ENCODE measurements around the gene LYSMD2. TPM values are rescaled to one million over a fixed set of nuclear protein-coding genes. Genes with fewer than 3 reads are reported as not detected.

LYSMD2 gene
- total RNA-seq, 4 donors from 2014 or later = 5.8 to 16.1 (median 10.6) TPM

DNA sequence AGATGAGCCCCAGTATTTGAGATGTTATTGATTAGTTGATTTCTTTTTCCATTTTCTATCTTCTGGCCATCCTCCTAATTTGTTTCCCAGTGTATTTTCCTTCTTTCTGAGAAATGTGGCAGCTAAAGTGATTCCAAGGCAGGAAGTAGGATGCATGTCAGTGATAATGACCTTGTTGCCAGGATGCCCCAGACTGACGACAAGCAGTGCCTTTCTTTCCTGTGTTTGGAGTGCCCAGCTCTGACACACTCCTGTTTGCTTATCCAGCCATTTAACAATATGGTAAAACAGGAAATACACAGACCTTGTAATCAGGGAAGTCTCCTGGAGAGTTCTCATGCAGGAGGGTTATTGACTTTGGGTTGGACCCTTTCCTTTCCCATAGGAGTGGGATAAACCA lies 34.3 kb upstream of the LYSMD2 start:
- Histone ChIP-seq H3K4me1 (no peaks in the 10 kb centered on the region), H3K9me3 (no peaks in the 10 kb centered on the region), H3K36me3 (peaks cover 0 to 11% of the 10 kb centered on the region in 2 donors), H3K27me3 (no peaks in the 10 kb centered on the region), H3K27ac (no peak overlapping the region), H3K4me3 (no peak overlapping the region)
- no peak for DNase-seq
- no peak for ATAC-seq
- in situ Hi-C loops (cut with MboI; ENCODE audit: low sequenced_read_pairs in 4 of 4) = loop anchor here (5.0 kb wide), 3 partner anchors 119 to 129 kb away; no protein-coding TSS in a partner anchor
- intact Hi-C loops (cut with DNase I; ENCODE audit: low total_unique reads) = no loop called here
- TF ChIP-seq POLR2A (IDR thresholded peaks at IDR 0.05) = no peak
- TF ChIP-seq, protein P1, sequence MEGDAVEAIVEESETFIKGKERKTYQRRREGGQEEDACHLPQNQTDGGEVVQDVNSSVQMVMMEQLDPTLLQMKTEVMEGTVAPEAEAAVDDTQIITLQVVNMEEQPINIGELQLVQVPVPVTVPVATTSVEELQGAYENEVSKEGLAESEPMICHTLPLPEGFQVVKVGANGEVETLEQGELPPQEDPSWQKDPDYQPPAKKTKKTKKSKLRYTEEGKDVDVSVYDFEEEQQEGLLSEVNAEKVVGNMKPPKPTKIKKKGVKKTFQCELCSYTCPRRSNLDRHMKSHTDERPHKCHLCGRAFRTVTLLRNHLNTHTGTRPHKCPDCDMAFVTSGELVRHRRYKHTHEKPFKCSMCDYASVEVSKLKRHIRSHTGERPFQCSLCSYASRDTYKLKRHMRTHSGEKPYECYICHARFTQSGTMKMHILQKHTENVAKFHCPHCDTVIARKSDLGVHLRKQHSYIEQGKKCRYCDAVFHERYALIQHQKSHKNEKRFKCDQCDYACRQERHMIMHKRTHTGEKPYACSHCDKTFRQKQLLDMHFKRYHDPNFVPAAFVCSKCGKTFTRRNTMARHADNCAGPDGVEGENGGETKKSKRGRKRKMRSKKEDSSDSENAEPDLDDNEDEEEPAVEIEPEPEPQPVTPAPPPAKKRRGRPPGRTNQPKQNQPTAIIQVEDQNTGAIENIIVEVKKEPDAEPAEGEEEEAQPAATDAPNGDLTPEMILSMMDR (IDR thresholded peaks at IDR 0.05 in 4 of 5, conservative IDR thresholded peaks at IDR 0.05 in 1 of 5) = no peak

- Histone ChIP-seq H3K36me3 (peaks cover 0 to 11% of the 10 kb centered on the region in 2 donors), H3K4me1 (no peaks in the 10 kb centered on the region), H3K27me3 (no peaks in the 10 kb centered on the region), H3K27ac (no peak overlapping the region), H3K4me3 (no peak overlapping the region), H3K9me3 (no peaks in the 10 kb centered on the region)
- DNase-seq (no peak), ATAC-seq (no peak)
- TF ChIP-seq POLR2A (IDR thresholded peaks at IDR 0.05) = no peak
- TF ChIP-seq, protein P1 (IDR thresholded peaks at IDR 0.05 in 4 of 5, conservative IDR thresholded peaks at IDR 0.05 in 1 of 5) = no peak
- intact Hi-C loops (cut with DNase I; ENCODE audit: low total_unique reads) = no loop called here
- in situ Hi-C loops (cut with MboI; ENCODE audit: low sequenced_read_pairs in 4 of 4) = loop anchor here (5.0 kb wide), 3 partner anchors 119 to 129 kb away; no protein-coding TSS in a partner anchor
These were observed 33.4 kb upstream of the LYSMD2 start for GRCh38 chr15:51770902-51771301.

- TF ChIP-seq, protein P1 (IDR thresholded peaks at IDR 0.05 in 4 of 5, conservative IDR thresholded peaks at IDR 0.05 in 1 of 5) = no peak
- TF ChIP-seq POLR2A (IDR thresholded peaks at IDR 0.05) = no peak
- ATAC-seq = no peak
- peaks cover 0 to 9% of the 10 kb centered on the region in 2 donors for H3K36me3 ChIP-seq
- no peak overlapping the region for H3K27ac ChIP-seq
- DNase-seq = no peak
- intact Hi-C loops (cut with DNase I; ENCODE audit: low total_unique reads) (no loop called here), in situ Hi-C loops (cut with MboI; ENCODE audit: low sequenced_read_pairs in 4 of 4) (no loop called here)
- no peak overlapping the region for H3K4me3 ChIP-seq
- no peaks in the 10 kb centered on the region for H3K4me1 ChIP-seq
- no peaks in the 10 kb centered on the region for H3K27me3 ChIP-seq
- no peaks in the 10 kb centered on the region for H3K9me3 ChIP-seq
These were observed 30.6 kb upstream of the LYSMD2 start for GRCh38 chr15:51768018-51768417.

- Histone ChIP-seq H3K27me3 (no peaks in the 10 kb centered on the region), H3K4me1 (no peaks in the 10 kb centered on the region), H3K36me3 (peaks cover 0 to 4% of the 10 kb centered on the region in 2 donors), H3K9me3 (no peaks in the 10 kb centered on the region), H3K27ac (no peak overlapping the region), H3K4me3 (no peak overlapping the region)
- in situ Hi-C loops (cut with MboI; ENCODE audit: low sequenced_read_pairs in 4 of 4) = no loop called here
- no peak for DNase-seq
- TF ChIP-seq, protein P1 (IDR thresholded peaks at IDR 0.05 in 4 of 5, conservative IDR thresholded peaks at IDR 0.05 in 1 of 5) = no peak
- no peak for TF ChIP-seq POLR2A (IDR thresholded peaks at IDR 0.05)
- intact Hi-C loops (cut with DNase I; ENCODE audit: low total_unique reads) = no loop called here
- no peak for ATAC-seq
These were observed 28.9 kb upstream of the LYSMD2 start for GRCh38 chr15:51766341-51766740.

- Histone ChIP-seq H3K27ac (no peak overlapping the region), H3K36me3 (peaks cover 0 to 4% of the 10 kb centered on the region in 2 donors), H3K9me3 (no peaks in the 10 kb centered on the region), H3K27me3 (no peaks in the 10 kb centered on the region), H3K4me3 (no peak overlapping the region), H3K4me1 (no peaks in the 10 kb centered on the region)
- in situ Hi-C loops (cut with MboI; ENCODE audit: low sequenced_read_pairs in 4 of 4) (no loop called here), intact Hi-C loops (cut with DNase I; ENCODE audit: low total_unique reads) (no loop called here)
- no peak for ATAC-seq
- DNase-seq = no peak
- no peak for TF ChIP-seq POLR2A (IDR thresholded peaks at IDR 0.05)
- TF ChIP-seq, protein P1 (IDR thresholded peaks at IDR 0.05 in 4 of 5, conservative IDR thresholded peaks at IDR 0.05 in 1 of 5) = no peak
These were observed 28.3 kb upstream of the LYSMD2 start for GRCh38 chr15:51765751-51766150.
